Stimulated activated CD4-positive, alpha-beta T cell treated with anti-CD3 and anti-CD28 coated beads, TNF-alpha, amount 100 ng/mL, for 4 hours (primary cell): Measurements from ENCODE around the gene GLTP.

Source experiments
- DNase-seq, 3 experiments: peaks; one replicate each; pipeline ENCODE4 v3.0.0-alpha.2; 2020; ENCODE audit warnings: low read depth in 3 of 3

The GLTP gene

DNA sequence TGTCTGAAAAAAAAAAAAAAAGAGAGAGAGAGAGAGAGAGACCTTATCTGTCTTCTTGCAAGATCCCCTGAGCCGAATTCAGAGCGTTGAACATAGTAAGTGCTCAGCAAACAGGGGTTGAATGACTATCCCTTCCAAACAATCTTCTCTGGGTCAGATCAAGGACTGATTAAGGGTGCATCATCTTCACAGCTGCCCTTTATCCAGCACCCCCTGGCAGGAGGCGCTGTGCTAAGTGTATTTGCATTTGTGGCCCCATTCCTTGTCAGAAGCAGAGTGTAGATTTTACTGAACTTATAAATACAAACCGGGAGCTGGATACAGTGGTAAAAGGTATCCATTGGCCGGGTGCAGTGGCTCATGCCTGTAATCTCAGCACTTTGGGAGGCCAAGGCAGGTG, 38.3 kb downstream of the GLTP start:
- no peak for DNase-seq

GRCh38 chr12:109841356-109841755, 39.0 kb downstream of the GLTP start:
- no peak for DNase-seq

- DNase-seq: no peak
These were observed 39.9 kb downstream of the GLTP start for GRCh38 chr12:109840305-109841074.

GRCh38 chr12:109839444-109839843, 40.9 kb downstream of the GLTP start:
- DNase-seq: no peak

- DNase-seq: no peak
These were observed 43.4 kb downstream of the GLTP start for GRCh38 chr12:109836916-109837315.

GRCh38 chr12:109835827-109836226, 44.5 kb downstream of the GLTP start:
- no peak for DNase-seq

- DNase-seq: no peak
These were observed 46.8 kb downstream of the GLTP start, which contains the start of gene TRPV4 for GRCh38 chr12:109833307-109834189. Gene TRPV4, minus strand, starts transcription at chr12:109833398. Its CDS starts 18,602 bp downstream, at chr12:109814796.

- DNase-seq: no peak
These were observed 47.6 kb downstream of the GLTP start for GRCh38 chr12:109832541-109833306.

GRCh38 chr12:109831929-109832328, 48.4 kb downstream of the GLTP start:
- DNase-seq: no peak

GRCh38 chr12:109831365-109831764, 49.0 kb downstream of the GLTP start:
- no peak for DNase-seq

- DNase-seq: no peak
These were observed 49.6 kb downstream of the GLTP start for GRCh38 chr12:109830718-109831117.

GRCh38 chr12:109830267-109830666, 50.1 kb downstream of the GLTP start:
- no peak for DNase-seq

- DNase-seq: no peak
These were observed 50.7 kb downstream of the GLTP start for GRCh38 chr12:109829667-109830066.

- DNase-seq: no peak
These were observed 51.4 kb downstream of the GLTP start for GRCh38 chr12:109828754-109829511.

DNA sequence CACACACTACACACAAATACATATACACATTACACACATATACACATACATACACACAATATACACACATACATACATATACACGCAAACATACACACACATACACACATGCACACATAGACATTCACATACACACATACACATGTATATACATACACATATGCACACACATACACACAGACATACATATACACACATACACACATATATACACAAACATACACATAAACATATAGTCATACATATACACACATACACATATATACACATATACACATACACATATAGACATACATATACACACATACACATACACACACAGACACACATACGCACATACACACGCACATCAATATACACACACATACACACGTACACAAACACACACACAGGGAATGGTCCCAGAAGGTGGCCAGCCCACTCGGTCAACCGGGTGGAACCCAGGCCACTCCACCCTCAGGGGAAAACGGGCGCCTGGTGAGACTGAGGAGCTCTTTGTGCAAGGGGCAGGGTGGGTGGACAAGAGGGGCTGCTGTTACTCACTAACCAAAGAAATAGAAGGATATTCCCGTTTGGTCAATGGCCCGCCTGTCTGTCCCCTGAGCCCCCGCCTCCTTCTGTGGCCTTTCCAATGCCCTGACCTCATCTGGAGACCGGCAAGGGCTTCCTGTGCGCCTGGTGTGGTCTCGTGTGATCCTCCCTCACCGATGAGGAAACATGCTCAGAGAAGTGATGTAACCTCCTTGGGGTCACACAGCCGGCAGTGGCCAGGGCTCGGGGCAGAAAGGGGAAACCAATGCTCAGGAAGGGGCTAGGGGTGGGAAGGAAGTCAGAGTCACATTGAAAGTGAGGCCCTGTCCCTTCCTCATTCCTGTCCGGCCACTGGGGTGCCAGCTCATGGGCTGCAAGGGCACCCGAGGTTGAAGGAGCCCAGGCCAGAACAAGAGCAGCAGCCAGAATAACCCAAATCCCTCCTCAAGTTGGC, 52.5 kb downstream of the GLTP start:
- no peak for DNase-seq

DNA sequence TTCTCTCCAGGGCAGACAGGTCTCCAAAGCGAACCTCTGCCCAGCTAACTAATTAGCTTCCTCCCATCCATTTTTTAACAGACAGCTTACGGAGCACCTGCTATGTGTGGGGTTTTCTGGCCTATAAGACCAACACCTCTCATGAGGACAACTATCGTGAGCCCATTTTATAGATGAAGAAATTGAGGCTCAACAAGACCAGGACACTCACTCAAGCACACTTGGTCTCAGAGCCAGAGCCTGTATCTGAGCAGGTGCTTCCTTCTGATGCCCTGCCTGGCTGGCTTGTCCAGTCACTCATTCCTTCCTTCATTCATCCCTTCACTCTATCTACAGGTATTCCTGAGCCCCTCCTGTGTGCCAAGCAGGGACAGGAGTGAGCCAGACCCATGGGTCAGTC, 53.3 kb downstream of the GLTP start:
- DNase-seq: no peak

GRCh38 chr12:109824731-109825130, 55.6 kb downstream of the GLTP start:
- no peak for DNase-seq

DNA sequence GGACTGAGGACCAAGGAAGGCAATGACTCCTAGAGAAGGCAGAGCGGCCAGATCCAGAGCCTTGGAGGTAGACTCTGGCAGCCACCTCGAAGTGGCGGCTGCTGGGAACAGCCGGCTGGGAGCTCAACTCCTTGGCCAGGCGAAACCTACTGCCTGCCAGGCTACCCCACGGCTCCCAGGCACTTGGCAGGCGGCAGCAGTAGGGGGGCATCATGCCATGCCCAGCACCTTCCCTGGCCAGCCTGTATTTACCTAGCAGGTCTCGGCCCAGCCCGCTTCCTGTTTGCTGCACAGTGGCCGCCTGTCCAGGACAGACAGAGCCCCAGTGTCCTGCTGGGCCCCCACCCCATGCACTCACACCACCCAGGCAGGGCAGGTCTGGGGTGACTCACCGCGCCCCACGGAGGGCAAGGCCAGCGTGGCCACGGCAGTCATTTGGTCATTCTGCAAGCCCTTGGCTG, 57.4 kb downstream of the GLTP start:
- DNase-seq: no peak

DNA sequence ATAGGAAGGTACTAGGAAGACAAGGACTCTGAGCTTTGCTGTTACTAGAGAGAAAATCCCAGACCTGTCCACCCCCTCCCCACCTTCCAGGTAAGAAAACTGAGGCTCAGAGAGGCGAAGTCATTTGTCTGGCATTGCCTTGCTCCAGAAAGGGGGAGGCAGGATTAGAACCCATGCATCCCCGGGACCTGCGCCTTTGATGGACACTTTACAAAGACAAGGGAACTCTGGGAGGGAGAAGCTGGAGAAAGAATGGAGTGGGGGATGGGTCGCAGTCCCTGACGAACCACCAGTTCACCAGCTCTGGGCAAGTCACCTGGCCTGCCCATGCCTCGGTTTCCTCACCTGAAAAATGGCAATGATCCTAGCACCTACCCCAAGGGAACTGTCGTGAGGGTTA, 57.9 kb downstream of the GLTP start:
- no peak for DNase-seq

DNA sequence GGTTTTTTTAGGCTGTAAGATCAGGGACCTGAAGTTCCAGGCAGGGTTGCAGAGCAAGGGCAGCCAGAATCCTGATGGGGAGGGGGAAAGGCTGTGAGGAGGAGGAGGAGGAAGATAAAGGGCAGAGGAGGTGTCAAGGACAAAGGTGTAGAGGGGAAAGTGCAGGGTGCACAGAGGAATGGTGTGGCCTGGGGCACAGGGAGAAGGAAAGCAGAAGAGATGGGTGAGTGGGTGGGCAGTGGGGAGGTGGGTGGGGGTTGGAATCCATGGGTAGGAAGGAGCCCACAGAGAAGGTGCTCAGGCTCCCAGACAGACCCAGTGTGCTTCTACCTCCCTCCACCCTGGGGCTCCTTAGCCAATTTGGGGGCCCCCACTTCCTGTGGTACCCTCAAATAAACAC, 58.4 kb downstream of the GLTP start:
- DNase-seq: no peak
